Measurements from ENCODE around the gene NEMP2. TPM values are rescaled to one million over a fixed set of nuclear protein-coding genes. Genes with fewer than 3 reads are reported as not detected.

The NEMP2 gene
- total RNA-seq, 1 donor from 2014 or later = 8.3 TPM

GRCh38 chr2:190561094-190561493 lies 26.6 kb upstream of the NEMP2 start:
- Mint-ChIP-seq H3K27me3 (ENCODE audit: unreplicated experiment) (peaks cover 1% of the 10 kb centered on the region), H3K4me3 (ENCODE audit: unreplicated experiment) (no peak overlapping the region), H3K27ac (ENCODE audit: unreplicated experiment) (no peak overlapping the region), H3K9me3 (ENCODE audit: unreplicated experiment) (no peaks in the 10 kb centered on the region), H3K4me1 (ENCODE audit: unreplicated experiment) (peaks cover 2% of the 10 kb centered on the region), H3K36me3 (ENCODE audit: low read depth, unreplicated experiment) (peaks cover 6% of the 10 kb centered on the region)
- no peak for DNase-seq (ENCODE audit: low spot score)
- TF ChIP-seq CTCF (IDR thresholded peaks at IDR 0.05; ENCODE audit: unreplicated experiment) = no peak

GRCh38 chr2:190554357-190555006 lies 20.0 kb upstream of the NEMP2 start:
- DNase-seq (ENCODE audit: low spot score) = no peak
- no peaks in the 10 kb centered on the region for H3K4me1 Mint-ChIP-seq (ENCODE audit: unreplicated experiment)
- peaks cover under 1% of the 10 kb centered on the region for H3K27me3 Mint-ChIP-seq (ENCODE audit: unreplicated experiment)

GRCh38 chr2:190553254-190553653 lies 18.7 kb upstream of the NEMP2 start:
- no peaks in the 10 kb centered on the region for H3K27me3 Mint-ChIP-seq (ENCODE audit: unreplicated experiment)

More at GRCh38 chr2:190554357-190555006, 20.0 kb upstream of the NEMP2 start:
- Mint-ChIP-seq H3K9me3 (ENCODE audit: unreplicated experiment) (no peaks in the 10 kb centered on the region), H3K4me3 (ENCODE audit: unreplicated experiment) (no peak overlapping the region), H3K36me3 (ENCODE audit: low read depth, unreplicated experiment) (no peaks in the 10 kb centered on the region), H3K27ac (ENCODE audit: unreplicated experiment) (no peak overlapping the region)
- no peak for TF ChIP-seq CTCF (IDR thresholded peaks at IDR 0.05; ENCODE audit: unreplicated experiment)

GRCh38 chr2:190551928-190552327 lies 17.4 kb upstream of the NEMP2 start:
- no peak for DNase-seq (ENCODE audit: low spot score)
- Mint-ChIP-seq H3K27ac (ENCODE audit: unreplicated experiment) (no peak overlapping the region), H3K36me3 (ENCODE audit: low read depth, unreplicated experiment) (no peaks in the 10 kb centered on the region), H3K4me1 (ENCODE audit: unreplicated experiment) (no peaks in the 10 kb centered on the region), H3K4me3 (ENCODE audit: unreplicated experiment) (no peak overlapping the region), H3K9me3 (ENCODE audit: unreplicated experiment) (no peaks in the 10 kb centered on the region), H3K27me3 (ENCODE audit: unreplicated experiment) (no peaks in the 10 kb centered on the region)
- no peak for TF ChIP-seq CTCF (IDR thresholded peaks at IDR 0.05; ENCODE audit: unreplicated experiment)

More at GRCh38 chr2:190553254-190553653, 18.7 kb upstream of the NEMP2 start:
- DNase-seq (ENCODE audit: low spot score) = no peak
- H3K4me3 Mint-ChIP-seq (ENCODE audit: unreplicated experiment) = no peak overlapping the region
- no peaks in the 10 kb centered on the region for H3K9me3 Mint-ChIP-seq (ENCODE audit: unreplicated experiment)
- no peak for TF ChIP-seq CTCF (IDR thresholded peaks at IDR 0.05; ENCODE audit: unreplicated experiment)
- H3K4me1 Mint-ChIP-seq (ENCODE audit: unreplicated experiment) = no peaks in the 10 kb centered on the region
- H3K27ac Mint-ChIP-seq (ENCODE audit: unreplicated experiment) = no peak overlapping the region
- no peaks in the 10 kb centered on the region for H3K36me3 Mint-ChIP-seq (ENCODE audit: low read depth, unreplicated experiment)

- Mint-ChIP-seq H3K9me3 (ENCODE audit: unreplicated experiment) (no peaks in the 10 kb centered on the region), H3K4me1 (ENCODE audit: unreplicated experiment) (no peaks in the 10 kb centered on the region), H3K4me3 (ENCODE audit: unreplicated experiment) (no peak overlapping the region), H3K36me3 (ENCODE audit: low read depth, unreplicated experiment) (no peaks in the 10 kb centered on the region), H3K27ac (ENCODE audit: unreplicated experiment) (no peak overlapping the region), H3K27me3 (ENCODE audit: unreplicated experiment) (no peaks in the 10 kb centered on the region)
- no peak for DNase-seq (ENCODE audit: low spot score)
- no peak for TF ChIP-seq CTCF (IDR thresholded peaks at IDR 0.05; ENCODE audit: unreplicated experiment)
Measured at GRCh38 chr2:190550137-190550536, 15.6 kb upstream of the NEMP2 start.

Measured in endothelial cell (in vitro differentiated cells).